CD4-positive, alpha-beta T cell treated with Interleukin-21 for 1 hour (primary cell): Measurements from ENCODE around the gene USP7.
A peak's percentile ranks its signal among the peaks of the same experiment; 100 is the strongest.

Experiments
- DNase-seq: peaks from one replicate; pipeline ENCODE4 v3.0.0-alpha.2; 2020

The USP7 gene

GRCh38 chr16:8951447-8952280 is 12.0 kb downstream of the USP7 start:
- no peak for DNase-seq

- no peak for DNase-seq
Measured at GRCh38 chr16:8950580-8951077, 13.1 kb downstream of the USP7 start.

GRCh38 chr16:8949536-8950418 is 13.9 kb downstream of the USP7 start:
- no peak for DNase-seq

- no peak for DNase-seq
Measured at GRCh38 chr16:8948831-8949230, 14.9 kb downstream of the USP7 start.

GRCh38 chr16:8948069-8948593 is 15.6 kb downstream of the USP7 start:
- no peak for DNase-seq

GRCh38 chr16:8946544-8946943 is 17.2 kb downstream of the USP7 start:
- DNase-seq, result no peak

GRCh38 chr16:8945626-8946296 is 17.9 kb downstream of the USP7 start:
- DNase-seq, result no peak

- no peak for DNase-seq
Measured at GRCh38 chr16:8943966-8944759, 19.5 kb downstream of the USP7 start.

- no peak for DNase-seq
Measured at GRCh38 chr16:8943001-8943763, 20.5 kb downstream of the USP7 start.

- DNase-seq, result no peak
Measured at GRCh38 chr16:8941718-8942344, 21.9 kb downstream of the USP7 start.

GRCh38 chr16:8937803-8938202 is 25.9 kb downstream of the USP7 start:
- no peak for DNase-seq

- peak; percentile 72 for DNase-seq
Measured at GRCh38 chr16:8936421-8936820, 27.3 kb downstream of the USP7 start.

- no peak for DNase-seq
Measured at GRCh38 chr16:8935989-8936388, 27.7 kb downstream of the USP7 start.

GRCh38 chr16:8934601-8935000 is 29.1 kb downstream of the USP7 start:
- DNase-seq, result no peak

- DNase-seq, result peak; percentile 53
Measured at GRCh38 chr16:8931859-8932258, 31.8 kb downstream of the USP7 start.

GRCh38 chr16:8929086-8929748 is 34.5 kb downstream of the USP7 start:
- DNase-seq, result no peak

- DNase-seq, result no peak
Measured at GRCh38 chr16:8928467-8928957, 35.2 kb downstream of the USP7 start.

GRCh38 chr16:8926827-8927226 is 36.9 kb downstream of the USP7 start:
- no peak for DNase-seq

- DNase-seq, result no peak
Measured at GRCh38 chr16:8925455-8925854, 38.3 kb downstream of the USP7 start.

- DNase-seq, result no peak
Measured at GRCh38 chr16:8924214-8924613, 39.5 kb downstream of the USP7 start.
